ENCODE data around the gene FOXP1. TPM values are rescaled to one million over a fixed set of nuclear protein-coding genes. Genes with fewer than 3 reads are reported as not detected.

The FOXP1 gene
- total and polyA plus RNA-seq, 9 of the 15 experiments (the other 6 are each of a cell fraction or from before 2014, with no cell fraction given) = 7.7 to 34.5 (median 13.7) TPM

GRCh38 chr3:71129611-71130431 is 453.7 kb downstream of the FOXP1 start (continued):
- TF ChIP-seq MLLT1 (IDR thresholded peaks at IDR 0.05) (no peak), ATF3 (IDR thresholded peaks at IDR 0.05) (0 out of 2 replicates have a peak, but pooled peaks have one; percentile 21), ATF3 (CRISPR knock-in tag; conservative IDR thresholded peaks at IDR 0.05) (no peak), ARNT (IDR thresholded peaks at IDR 0.05) (no peak), ZC3H8 (IDR thresholded peaks at IDR 0.05) (no peak), XRCC4 (IDR thresholded peaks at IDR 0.05; ENCODE audit: extremely low read depth, insufficient read depth, insufficient read length) (no peak), YY1 (IDR thresholded peaks at IDR 0.05; ENCODE audit: borderline replicate concordance in 1 of 3, control insufficient read depth in 1 of 3, extremely low read depth in 1 of 3, insufficient read depth in 3 of 3, insufficient read length in 1 of 3, insufficient replicate concordance in 2 of 3, low read depth in 1 of 3, low read length in 2 of 3) (no peak), ZNF232 (CRISPR knock-in tag; IDR thresholded peaks at IDR 0.05) (no peak), CHD4 (IDR thresholded peaks at IDR 0.05; ENCODE audit: insufficient read depth, insufficient replicate concordance, low read depth, low read length, poor library complexity, severe bottlenecking) (no peak), NUFIP1 (IDR thresholded peaks at IDR 0.05; ENCODE audit: partially characterized antibody) (no peak), MXI1 (IDR thresholded peaks at IDR 0.05; ENCODE audit: low read depth, low read length) (no peak), GTF2E2 (tag; IDR thresholded peaks at IDR 0.05) (0 out of 2 replicates have a peak, but pooled peaks have one; percentile 44), ATF4 (CRISPR knock-in tag; IDR thresholded peaks at IDR 0.05) (no peak), CREM (IDR thresholded peaks at IDR 0.05; ENCODE audit: low read depth) (peak; percentile 88), ZNF41 (CRISPR knock-in tag; conservative IDR thresholded peaks at IDR 0.05) (no peak), ZNF444 (CRISPR knock-in tag; IDR thresholded peaks at IDR 0.05) (no peak), ZFP36 (IDR thresholded peaks at IDR 0.05; ENCODE audit: low read depth, low read length, partially characterized antibody) (no peak)
- TF ChIP-seq, protein P1, sequence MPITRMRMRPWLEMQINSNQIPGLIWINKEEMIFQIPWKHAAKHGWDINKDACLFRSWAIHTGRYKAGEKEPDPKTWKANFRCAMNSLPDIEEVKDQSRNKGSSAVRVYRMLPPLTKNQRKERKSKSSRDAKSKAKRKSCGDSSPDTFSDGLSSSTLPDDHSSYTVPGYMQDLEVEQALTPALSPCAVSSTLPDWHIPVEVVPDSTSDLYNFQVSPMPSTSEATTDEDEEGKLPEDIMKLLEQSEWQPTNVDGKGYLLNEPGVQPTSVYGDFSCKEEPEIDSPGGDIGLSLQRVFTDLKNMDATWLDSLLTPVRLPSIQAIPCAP (CRISPR knock-in tag; IDR thresholded peaks at IDR 0.05; ENCODE audit: borderline replicate concordance) = no peak
- TF ChIP-seq, protein P2, sequence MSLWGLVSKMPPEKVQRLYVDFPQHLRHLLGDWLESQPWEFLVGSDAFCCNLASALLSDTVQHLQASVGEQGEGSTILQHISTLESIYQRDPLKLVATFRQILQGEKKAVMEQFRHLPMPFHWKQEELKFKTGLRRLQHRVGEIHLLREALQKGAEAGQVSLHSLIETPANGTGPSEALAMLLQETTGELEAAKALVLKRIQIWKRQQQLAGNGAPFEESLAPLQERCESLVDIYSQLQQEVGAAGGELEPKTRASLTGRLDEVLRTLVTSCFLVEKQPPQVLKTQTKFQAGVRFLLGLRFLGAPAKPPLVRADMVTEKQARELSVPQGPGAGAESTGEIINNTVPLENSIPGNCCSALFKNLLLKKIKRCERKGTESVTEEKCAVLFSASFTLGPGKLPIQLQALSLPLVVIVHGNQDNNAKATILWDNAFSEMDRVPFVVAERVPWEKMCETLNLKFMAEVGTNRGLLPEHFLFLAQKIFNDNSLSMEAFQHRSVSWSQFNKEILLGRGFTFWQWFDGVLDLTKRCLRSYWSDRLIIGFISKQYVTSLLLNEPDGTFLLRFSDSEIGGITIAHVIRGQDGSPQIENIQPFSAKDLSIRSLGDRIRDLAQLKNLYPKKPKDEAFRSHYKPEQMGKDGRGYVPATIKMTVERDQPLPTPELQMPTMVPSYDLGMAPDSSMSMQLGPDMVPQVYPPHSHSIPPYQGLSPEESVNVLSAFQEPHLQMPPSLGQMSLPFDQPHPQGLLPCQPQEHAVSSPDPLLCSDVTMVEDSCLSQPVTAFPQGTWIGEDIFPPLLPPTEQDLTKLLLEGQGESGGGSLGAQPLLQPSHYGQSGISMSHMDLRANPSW (CRISPR knock-in tag; IDR thresholded peaks at IDR 0.05) = no peak
